GM12873 (cell line): ENCODE data around the gene WNK4.
A peak's percentile ranks its signal among the peaks of the same experiment; 100 is the strongest.

Experiments used
- CTCF ChIP-seq: IDR thresholded peaks from 2 replicates; pipeline ENCODE4 v1.5.1; 2012; ENCODE audit warnings: low read depth, mild to moderate bottlenecking, moderate library complexity, low read length, control low read depth; ENCODE audit not compliant: insufficient read depth; ENCODE audit errors: missing control alignments

Gene WNK4

GRCh38 chr17:42761638-42762037 lies 18.8 kb upstream of the WNK4 start:
- TF ChIP-seq CTCF, result no peak

GRCh38 chr17:42766124-42766523 lies 14.3 kb upstream of the WNK4 start:
- no peak for TF ChIP-seq CTCF

GRCh38 chr17:42767512-42767911 lies 12.9 kb upstream of the WNK4 start:
- TF ChIP-seq CTCF, result no peak

GRCh38 chr17:42772945-42773289 lies 7.5 kb upstream of the WNK4 start:
- TF ChIP-seq CTCF, result no peak

GRCh38 chr17:42773290-42774035 lies 6.9 kb upstream of the WNK4 start, which contains the start of gene VPS25:
VPS25 (plus strand) TSS chr17:42773449; CDS start chr17:42773476, 27 bp downstream.
- TF ChIP-seq CTCF, result peak; percentile 9

GRCh38 chr17:42774066-42774745 lies 6.2 kb upstream of the WNK4 start:
- no peak for TF ChIP-seq CTCF

- peak; percentile 34 for TF ChIP-seq CTCF
Measured at GRCh38 chr17:42775534-42776098, 4.8 kb upstream of the WNK4 start.
